H9 (cell line): ENCODE results near the gene MED15. TPM values are rescaled to one million over a fixed set of nuclear protein-coding genes. Genes with fewer than 3 reads are reported as not detected.

Source experiments
- DNase-seq: peaks from one replicate; pipeline ENCODE4 v3.0.0-alpha.2; 2017
- H2AFZ ChIP-seq: one replicate; pipeline ENCODE4 v1.6.1; 2013; ENCODE audit warnings: mild to moderate bottlenecking, low read length, control low read depth, moderate library complexity
- H2AK5ac ChIP-seq: 2 replicates; pipeline ENCODE4 v1.6.1; 2013; ENCODE audit warnings: low read length, control low read depth, mixed read lengths; ENCODE audit not compliant: insufficient read length
- H2BK120ac ChIP-seq: one replicate; pipeline ENCODE4 v1.6.1; 2013; ENCODE audit warnings: low read depth, mild to moderate bottlenecking, low read length, control low read depth, inconsistent platforms; ENCODE audit not compliant: poor library complexity, severe bottlenecking
- H2BK12ac ChIP-seq: 2 replicates; pipeline ENCODE4 v1.6.1; 2013; ENCODE audit warnings: low read length, control low read depth, mixed read lengths, low read depth; ENCODE audit not compliant: insufficient read length
- H2BK15ac ChIP-seq: 2 replicates; pipeline ENCODE4 v1.6.1; 2013; ENCODE audit warnings: low read depth, low read length, control low read depth
- H2BK20ac ChIP-seq: one replicate; pipeline ENCODE4 v1.6.1; 2013; ENCODE audit warnings: low read depth, mild to moderate bottlenecking, low read length, control low read depth, inconsistent platforms; ENCODE audit not compliant: poor library complexity, severe bottlenecking
- H2BK5ac ChIP-seq: 2 replicates; pipeline ENCODE4 v1.6.1; 2013; ENCODE audit warnings: low read length, control low read depth, mixed read lengths; ENCODE audit not compliant: insufficient read length
- H3K14ac ChIP-seq: 2 replicates; pipeline ENCODE4 v1.6.1; 2013; ENCODE audit warnings: low read length, control low read depth; ENCODE audit not compliant: insufficient read depth
- H3K18ac ChIP-seq: 2 replicates; pipeline ENCODE4 v1.6.1; 2013; ENCODE audit warnings: low read depth, mild to moderate bottlenecking, mixed read lengths, low read length, control low read depth; ENCODE audit not compliant: insufficient read length
- H3K23ac ChIP-seq: 2 replicates; pipeline ENCODE4 v1.6.1; 2013; ENCODE audit warnings: low read length, control low read depth, mixed read lengths, low read depth; ENCODE audit not compliant: insufficient read length
- H3K23me2 ChIP-seq: 2 replicates; pipeline ENCODE4 v1.6.1; 2013; ENCODE audit warnings: low read depth, mild to moderate bottlenecking, mixed read lengths, low read length, control low read depth; ENCODE audit not compliant: insufficient read length, poor library complexity, severe bottlenecking
- H3K27ac ChIP-seq: 2 replicates; pipeline ENCODE4 v1.5.1; 2013; ENCODE audit warnings: low read length, control low read depth, mixed read lengths, low read depth; ENCODE audit not compliant: insufficient read length
- H3K27me3 ChIP-seq: 2 replicates; pipeline ENCODE4 v1.6.1; 2013; ENCODE audit warnings: low read length, control low read depth, inconsistent platforms; ENCODE audit not compliant: insufficient read depth
- H3K4ac ChIP-seq: 2 replicates; pipeline ENCODE4 v1.6.1; 2013; ENCODE audit warnings: low read depth, mild to moderate bottlenecking, control low read depth, inconsistent platforms, low read length, moderate library complexity
- H3K4me1 ChIP-seq: 2 replicates; pipeline ENCODE4 v1.6.1; 2013; ENCODE audit warnings: low read length, control low read depth, inconsistent platforms; ENCODE audit not compliant: insufficient read depth
- H3K4me2 ChIP-seq: 2 replicates; pipeline ENCODE4 v1.6.1; 2013; ENCODE audit warnings: low read length, control low read depth, mixed read lengths; ENCODE audit not compliant: insufficient read length, insufficient read depth
- H3K56ac ChIP-seq: 2 replicates; pipeline ENCODE4 v1.6.1; 2013; ENCODE audit warnings: low read depth, mild to moderate bottlenecking, mixed read lengths, low read length, control low read depth; ENCODE audit not compliant: insufficient read length
- H3K79me1 ChIP-seq: 2 replicates; pipeline ENCODE4 v1.6.1; 2013; ENCODE audit warnings: low read depth, mild to moderate bottlenecking, moderate library complexity, low read length, control low read depth, inconsistent platforms; ENCODE audit not compliant: insufficient read depth, poor library complexity, severe bottlenecking
- H3K79me2 ChIP-seq: 2 replicates; pipeline ENCODE4 v1.6.1; 2013; ENCODE audit warnings: low read length, control low read depth, inconsistent platforms; ENCODE audit not compliant: insufficient read depth
- H3K9ac ChIP-seq: 2 replicates; pipeline ENCODE4 v1.6.1; 2013; ENCODE audit warnings: low read length, control low read depth, mixed read lengths; ENCODE audit not compliant: insufficient read length; ENCODE audit errors: extremely low read depth
- H3K9me3 ChIP-seq: one replicate; pipeline ENCODE4 v1.6.1; 2013; ENCODE audit warnings: low read depth, low read length, inconsistent platforms; ENCODE audit not compliant: control insufficient read depth
- H3T11ph ChIP-seq: one replicate; pipeline ENCODE4 v1.6.1; 2013; ENCODE audit warnings: mild to moderate bottlenecking, low read length, control low read depth, inconsistent platforms
- H4K20me1 ChIP-seq: one replicate; pipeline ENCODE4 v1.6.1; 2013; ENCODE audit not compliant: control insufficient read depth, insufficient read length, insufficient read depth
- H4K5ac ChIP-seq: 2 replicates; pipeline ENCODE4 v1.6.1; 2013; ENCODE audit warnings: low read depth, mild to moderate bottlenecking, mixed read lengths, low read length, control low read depth; ENCODE audit not compliant: insufficient read length
- H4K8ac ChIP-seq: replicated peaks from 2 replicates; pipeline ENCODE4 v1.6.1; 2013; ENCODE audit warnings: low read length, control low read depth, mixed read lengths, low read depth; ENCODE audit not compliant: insufficient read length
- H4K91ac ChIP-seq: 2 replicates; pipeline ENCODE4 v1.6.1; 2013; ENCODE audit warnings: low read depth, mild to moderate bottlenecking, moderate library complexity, mixed read lengths, low read length, control low read depth; ENCODE audit not compliant: insufficient read length
- H3K27ac Mint-ChIP-seq, 3 experiments: 2 replicates in 2 of 3; 3 replicates in 1 of 3; pipeline ENCODE4 v1.8.0; 2020 to 2021; ENCODE audit warnings: mixed read lengths in 3 of 3, mild to moderate bottlenecking in 1 of 3, moderate library complexity in 1 of 3
- H3K27me3 Mint-ChIP-seq: 2 replicates; pipeline ENCODE4 v1.8.0; 2021; ENCODE audit warnings: low read depth, mild to moderate bottlenecking, moderate library complexity, mixed read lengths
- H3K36me3 Mint-ChIP-seq, 3 experiments: 2 replicates in 2 of 3; 3 replicates in 1 of 3; pipeline ENCODE4 v1.8.0; 2020 to 2021; ENCODE audit warnings: low read depth in 3 of 3, mixed read lengths in 3 of 3; ENCODE audit not compliant: insufficient read depth in 1 of 3
- H3K4me1 Mint-ChIP-seq, 2 experiments: 2 replicates each; pipeline ENCODE4 v1.8.0; 2020; ENCODE audit warnings: mixed read lengths in 2 of 2
- H3K4me3 Mint-ChIP-seq, 2 experiments: 2 replicates in 1 of 2; 3 replicates in 1 of 2; pipeline ENCODE4 v1.8.0; 2020 to 2021; ENCODE audit warnings: mild to moderate bottlenecking in 2 of 2, mixed read lengths in 2 of 2, moderate library complexity in 1 of 2
- H3K9me3 Mint-ChIP-seq, 2 experiments: 2 replicates in 1 of 2; 3 replicates in 1 of 2; pipeline ENCODE4 v1.8.0; 2020; ENCODE audit warnings: mild to moderate bottlenecking in 2 of 2, mixed read lengths in 2 of 2, moderate library complexity in 1 of 2
- CTCF ChIP-seq: fragments of 200-600 bp; sonication (generic); conservative IDR thresholded peaks from 3 replicates; pipeline ENCODE4 v1.8.0; 2021; ENCODE audit warnings: antibody characterized with exemption, mild to moderate bottlenecking
- WGBS: extraction: QIAGEN DNeasy Blood & Tissue Kit; methylation state at CpG from one replicate; pipeline ENCODE4 v1.1.7; 2013; ENCODE audit warnings: missing lambda C conversion rate, low lambda C conversion rate, mixed read lengths; ENCODE audit not compliant: insufficient read length; ENCODE audit errors: extremely low coverage; 5-methylcytosine and 5-hydroxymethylcytosine counted together
- total RNA-seq: library from RNA; stranded (reverse); gene quantifications from 2 replicates; pipeline ENCODE4 v1.2.1, GENCODE V29; 2021

MED15 gene
- total RNA-seq, 1 experiment from 2014 or later = 47.4 TPM

GRCh38 chr22:20554824-20555223, 47.4 kb downstream of the MED15 start:
- Histone ChIP-seq H4K20me1 (peaks cover 2% of the 10 kb centered on the region), H4K5ac (no peak overlapping the region), H4K91ac (no peak overlapping the region), H4K8ac (no peak overlapping the region), H3K79me1 (no peaks in the 10 kb centered on the region), H3K14ac (no peak overlapping the region), H3K4ac (no peak overlapping the region), H3K27me3 (no peaks in the 10 kb centered on the region), H3K23me2 (no peaks in the 10 kb centered on the region), H2AK5ac (no peak overlapping the region), H2BK5ac (no peak overlapping the region), H3K4me2 (no peak overlapping the region), H3K4me1 (0 out of 2 replicates have a peak, but pooled peaks cover 2% of the 10 kb centered on the region), H2BK12ac (no peak overlapping the region), H3K9ac (no peak overlapping the region), H3K18ac (no peak overlapping the region), H2BK20ac (no peak overlapping the region), H3K56ac (no peak overlapping the region), H3T11ph (no peak overlapping the region), H3K23ac (no peak overlapping the region), H2AFZ (no peak overlapping the region), H3K27ac (no peak overlapping the region), H3K9me3 (peaks cover 6% of the 10 kb centered on the region), H2BK15ac (no peak overlapping the region), H2BK120ac (no peak overlapping the region), H3K79me2 (no peaks in the 10 kb centered on the region)
- no peak for TF ChIP-seq CTCF
- peaks cover 19% of the 10 kb centered on the region in 2 experiments for H3K4me1 Mint-ChIP-seq
- DNase-seq = no peak
- no CpG with 5 or more reads among the region's 14 CpGs for WGBS
- no peaks in the 10 kb centered on the region for H3K27me3 Mint-ChIP-seq
- peaks cover 36 to 67% (median 52%) of the 10 kb centered on the region in 3 experiments for H3K36me3 Mint-ChIP-seq
- H3K27ac Mint-ChIP-seq = no peak overlapping the region
- H3K9me3 Mint-ChIP-seq = peaks cover 10 to 11% of the 10 kb centered on the region in 2 experiments
- no peak overlapping the region for H3K4me3 Mint-ChIP-seq
